ENCODE measurements around the gene CELA1. TPM values are rescaled to one million over a fixed set of nuclear protein-coding genes. Genes with fewer than 3 reads are reported as not detected.

Gene CELA1
- total RNA-seq, 1 experiment from 2014 or later, result not detected

DNA sequence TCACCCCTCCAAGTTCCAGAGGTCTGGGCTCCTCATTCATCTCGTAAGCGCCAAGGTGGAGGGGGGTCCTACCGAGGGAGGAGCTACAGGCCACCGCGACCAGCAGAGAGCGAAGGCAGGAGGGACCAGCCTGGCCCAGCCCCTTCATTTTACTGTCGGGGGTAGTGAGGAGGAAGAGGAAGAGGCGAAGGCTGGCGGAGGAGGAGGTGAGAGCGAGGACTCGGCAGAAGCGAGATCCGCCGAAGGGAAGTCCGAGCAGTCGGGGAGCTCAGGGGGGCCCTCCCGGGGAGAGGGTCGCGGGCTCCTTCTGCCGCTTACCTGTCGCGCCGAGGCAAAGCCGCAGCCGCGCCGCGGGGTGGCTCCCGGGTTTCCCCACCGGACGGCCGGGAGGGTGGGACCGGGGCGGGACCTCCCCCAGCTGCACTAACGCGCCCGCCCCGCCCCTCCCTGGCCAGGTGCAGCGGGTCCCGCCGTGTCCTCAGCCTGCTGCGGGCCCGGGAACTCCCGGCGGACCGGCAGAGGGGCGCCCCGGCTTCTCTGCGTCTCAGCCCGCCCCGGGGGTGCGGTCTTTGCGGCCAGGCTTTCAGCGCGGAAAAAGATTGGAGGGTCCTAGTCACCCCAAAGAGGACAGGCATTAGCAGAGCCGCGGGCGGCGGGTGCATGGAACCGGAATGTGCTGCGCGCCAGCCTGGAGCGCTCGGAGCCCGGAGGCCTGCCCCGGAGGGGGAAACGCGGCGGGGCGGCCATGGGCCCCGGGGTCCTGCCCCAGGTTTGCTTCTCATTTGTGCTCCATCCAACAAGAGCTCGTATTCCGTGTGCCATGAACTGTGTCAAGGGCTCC lies 45.0 kb upstream of the CELA1 start, which contains the start of gene GALNT6 (continued):
- TF ChIP-seq, protein P1, sequence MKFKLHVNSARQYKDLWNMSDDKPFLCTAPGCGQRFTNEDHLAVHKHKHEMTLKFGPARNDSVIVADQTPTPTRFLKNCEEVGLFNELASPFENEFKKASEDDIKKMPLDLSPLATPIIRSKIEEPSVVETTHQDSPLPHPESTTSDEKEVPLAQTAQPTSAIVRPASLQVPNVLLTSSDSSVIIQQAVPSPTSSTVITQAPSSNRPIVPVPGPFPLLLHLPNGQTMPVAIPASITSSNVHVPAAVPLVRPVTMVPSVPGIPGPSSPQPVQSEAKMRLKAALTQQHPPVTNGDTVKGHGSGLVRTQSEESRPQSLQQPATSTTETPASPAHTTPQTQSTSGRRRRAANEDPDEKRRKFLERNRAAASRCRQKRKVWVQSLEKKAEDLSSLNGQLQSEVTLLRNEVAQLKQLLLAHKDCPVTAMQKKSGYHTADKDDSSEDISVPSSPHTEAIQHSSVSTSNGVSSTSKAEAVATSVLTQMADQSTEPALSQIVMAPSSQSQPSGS (CRISPR knock-in tag; IDR thresholded peaks at IDR 0.05; ENCODE audit: borderline replicate concordance, low read depth), result no peak
- TF ChIP-seq TP53 (CRISPR knock-in tag; IDR thresholded peaks at IDR 0.05), result peak; percentile 69; the same call in 1 of the 2 replicates
- TF ChIP-seq, protein P2, sequence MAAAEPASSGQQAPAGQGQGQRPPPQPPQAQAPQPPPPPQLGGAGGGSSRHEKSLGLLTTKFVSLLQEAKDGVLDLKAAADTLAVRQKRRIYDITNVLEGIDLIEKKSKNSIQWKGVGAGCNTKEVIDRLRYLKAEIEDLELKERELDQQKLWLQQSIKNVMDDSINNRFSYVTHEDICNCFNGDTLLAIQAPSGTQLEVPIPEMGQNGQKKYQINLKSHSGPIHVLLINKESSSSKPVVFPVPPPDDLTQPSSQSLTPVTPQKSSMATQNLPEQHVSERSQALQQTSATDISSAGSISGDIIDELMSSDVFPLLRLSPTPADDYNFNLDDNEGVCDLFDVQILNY (CRISPR knock-in tag; IDR thresholded peaks at IDR 0.05), result peak; percentile 70; the same call in 1 of the 2 replicates
- TF ChIP-seq, protein P3, sequence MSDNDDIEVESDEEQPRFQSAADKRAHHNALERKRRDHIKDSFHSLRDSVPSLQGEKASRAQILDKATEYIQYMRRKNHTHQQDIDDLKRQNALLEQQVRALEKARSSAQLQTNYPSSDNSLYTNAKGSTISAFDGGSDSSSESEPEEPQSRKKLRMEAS (CRISPR knock-in tag; IDR thresholded peaks at IDR 0.05), result 0 out of 2 replicates have a peak, but pooled peaks have one; percentile 6
- TF ChIP-seq, protein P4, sequence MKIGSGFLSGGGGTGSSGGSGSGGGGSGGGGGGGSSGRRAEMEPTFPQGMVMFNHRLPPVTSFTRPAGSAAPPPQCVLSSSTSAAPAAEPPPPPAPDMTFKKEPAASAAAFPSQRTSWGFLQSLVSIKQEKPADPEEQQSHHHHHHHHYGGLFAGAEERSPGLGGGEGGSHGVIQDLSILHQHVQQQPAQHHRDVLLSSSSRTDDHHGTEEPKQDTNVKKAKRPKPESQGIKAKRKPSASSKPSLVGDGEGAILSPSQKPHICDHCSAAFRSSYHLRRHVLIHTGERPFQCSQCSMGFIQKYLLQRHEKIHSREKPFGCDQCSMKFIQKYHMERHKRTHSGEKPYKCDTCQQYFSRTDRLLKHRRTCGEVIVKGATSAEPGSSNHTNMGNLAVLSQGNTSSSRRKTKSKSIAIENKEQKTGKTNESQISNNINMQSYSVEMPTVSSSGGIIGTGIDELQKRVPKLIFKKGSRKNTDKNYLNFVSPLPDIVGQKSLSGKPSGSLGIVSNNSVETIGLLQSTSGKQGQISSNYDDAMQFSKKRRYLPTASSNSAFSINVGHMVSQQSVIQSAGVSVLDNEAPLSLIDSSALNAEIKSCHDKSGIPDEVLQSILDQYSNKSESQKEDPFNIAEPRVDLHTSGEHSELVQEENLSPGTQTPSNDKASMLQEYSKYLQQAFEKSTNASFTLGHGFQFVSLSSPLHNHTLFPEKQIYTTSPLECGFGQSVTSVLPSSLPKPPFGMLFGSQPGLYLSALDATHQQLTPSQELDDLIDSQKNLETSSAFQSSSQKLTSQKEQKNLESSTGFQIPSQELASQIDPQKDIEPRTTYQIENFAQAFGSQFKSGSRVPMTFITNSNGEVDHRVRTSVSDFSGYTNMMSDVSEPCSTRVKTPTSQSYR (CRISPR knock-in tag; IDR thresholded peaks at IDR 0.05), result peak; percentile 17; the same call in 1 of the 2 replicates

DNA sequence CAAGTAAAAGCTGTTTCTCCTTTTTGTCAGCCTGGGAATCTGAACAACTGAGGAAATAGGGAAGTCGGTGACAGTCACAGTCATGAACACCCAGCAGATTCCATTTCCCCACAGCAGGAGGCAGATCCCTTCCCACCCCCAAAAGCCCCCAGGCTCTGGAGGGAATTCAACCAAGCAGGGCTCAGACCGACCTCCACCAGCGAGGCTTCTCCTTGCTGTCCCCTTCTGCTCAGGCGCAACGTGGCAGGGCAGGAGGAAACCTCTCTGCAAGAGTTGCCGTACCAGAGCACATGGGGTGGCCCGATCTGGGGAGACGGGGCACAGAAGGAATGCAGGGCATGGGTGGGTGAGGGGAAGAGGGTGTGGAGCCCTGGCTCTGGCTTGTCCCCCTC lies 44.4 kb upstream of the CELA1 start:
- no peak for TF ChIP-seq NFYB (CRISPR knock-in tag; conservative IDR thresholded peaks at IDR 0.05; ENCODE audit: low read depth)
- TF ChIP-seq, protein P3 (CRISPR knock-in tag; IDR thresholded peaks at IDR 0.05), result peak; percentile 59; the same call in 1 of the 2 replicates
- no peak for TF ChIP-seq EMX1 (CRISPR knock-in tag; IDR thresholded peaks at IDR 0.05)
- peaks cover 64% of the 10 kb centered on the region for H3K4me1 Mint-ChIP-seq
- DNase-seq (ENCODE audit: low spot score), result no peak
- H3K36me3 Mint-ChIP-seq, result peaks cover 10% of the 10 kb centered on the region; the same call in 1 of the 2 replicates
- ChIA-PET CTCF (interaction anchor here (0.6 to 2.1 kb wide), 11 partner anchors 19 to 1423 kb away, joined by 3 to 9 read pairs (median 5); partner anchors contain the start of genes SLC4A8 and SMAGP), POLR2A (interaction anchor here (0.6 to 0.7 kb wide), 2 partner anchors 25 to 441 kb away, joined by 3 read pairs; no protein-coding TSS in a partner anchor)
- no peaks in the 10 kb centered on the region for H3K27me3 Mint-ChIP-seq (ENCODE audit: low read depth)
- H3K27ac Mint-ChIP-seq, result peak overlapping the region; percentile 61
- H3K9me3 Mint-ChIP-seq, result no peaks in the 10 kb centered on the region
- no peak for ATAC-seq
- peak overlapping the region; percentile 86 for H3K4me3 Mint-ChIP-seq

DNA sequence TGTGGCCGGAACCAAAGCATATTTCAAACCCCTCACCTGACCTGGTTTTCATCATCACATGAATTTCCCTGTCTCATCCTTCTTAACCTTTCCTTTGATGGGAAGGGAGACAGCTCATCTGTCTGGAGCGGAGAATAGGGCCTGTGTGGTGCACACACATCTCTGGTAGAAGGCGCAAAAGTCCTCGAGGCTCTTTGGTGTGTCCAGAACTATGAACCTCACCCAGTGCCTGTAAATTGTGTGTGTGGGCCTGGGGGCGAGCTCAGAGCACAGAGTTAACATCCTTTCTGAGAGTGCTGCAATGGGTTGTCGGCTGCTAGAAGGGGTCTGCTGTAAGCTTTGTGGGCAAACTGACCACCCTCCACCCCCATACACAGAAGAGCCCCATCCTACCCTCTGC lies 44.0 kb upstream of the CELA1 start:
- ATAC-seq (no peak), DNase-seq (ENCODE audit: low spot score) (no peak)
- H3K4me3 Mint-ChIP-seq, result peak overlapping the region; percentile 86
- ChIA-PET POLR2A (interaction anchor here (0.8 kb wide), 1 partner anchor 29 kb away, joined by 3 read pairs; no protein-coding TSS in a partner anchor), CTCF (interaction anchor here (0.7 to 2.1 kb wide), 7 partner anchors 19 to 523 kb away, joined by 3 to 9 read pairs (median 5); partner anchors contain the start of genes SLC4A8 and SMAGP)
- H3K27ac Mint-ChIP-seq, result peak overlapping the region; percentile 61; the same call in 1 of the 2 replicates
- H3K4me1 Mint-ChIP-seq, result peaks cover 59% of the 10 kb centered on the region
- H3K27me3 Mint-ChIP-seq (ENCODE audit: low read depth), result no peaks in the 10 kb centered on the region
- H3K36me3 Mint-ChIP-seq, result peaks cover 12% of the 10 kb centered on the region
- no peaks in the 10 kb centered on the region for H3K9me3 Mint-ChIP-seq
- TF ChIP-seq TCF7 (CRISPR knock-in tag; IDR thresholded peaks at IDR 0.05; ENCODE audit: low read depth) (no peak), ZNF138 (CRISPR knock-in tag; conservative IDR thresholded peaks at IDR 0.05) (no peak), ZNF423 (CRISPR knock-in tag; IDR thresholded peaks at IDR 0.05) (no peak), GRHL2 (CRISPR knock-in tag; IDR thresholded peaks at IDR 0.05; ENCODE audit: insufficient replicate concordance, severe bottlenecking) (no peak)
- TF ChIP-seq, protein P5, sequence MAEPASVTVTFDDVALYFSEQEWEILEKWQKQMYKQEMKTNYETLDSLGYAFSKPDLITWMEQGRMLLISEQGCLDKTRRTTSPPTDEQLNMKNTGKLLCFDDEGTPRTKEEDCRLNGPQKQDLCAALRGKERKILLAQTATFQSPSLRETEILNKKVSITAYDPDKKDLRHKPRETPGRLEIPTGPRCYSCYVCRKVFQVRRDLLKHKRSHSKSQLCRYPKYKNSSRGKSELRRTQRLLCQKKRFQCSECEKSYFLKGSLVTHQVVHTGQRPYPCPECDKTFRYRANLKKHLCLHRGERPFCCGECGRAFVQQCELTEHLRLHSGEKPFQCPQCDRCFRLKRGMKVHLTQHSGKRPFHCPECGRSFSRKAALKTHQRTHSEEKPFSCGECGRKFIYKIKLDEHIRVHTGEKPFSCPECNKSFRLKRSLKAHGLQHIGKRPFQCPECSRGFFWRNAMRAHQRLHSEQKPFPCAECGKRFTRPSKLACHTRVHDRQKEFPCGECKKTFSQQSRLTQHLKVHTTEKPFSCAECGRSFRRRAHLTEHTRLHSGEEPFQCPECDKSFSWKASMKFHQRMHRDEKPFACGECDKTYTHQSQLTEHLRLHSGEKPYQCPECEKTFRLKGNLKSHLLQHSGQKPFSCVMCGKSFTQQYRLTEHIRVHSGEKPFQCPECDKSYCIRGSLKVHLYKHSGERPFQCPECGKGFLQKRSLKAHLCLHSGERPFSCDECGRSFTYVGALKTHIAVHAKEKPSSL (CRISPR knock-in tag; conservative IDR thresholded peaks at IDR 0.05), result no peak
- TF ChIP-seq, protein P6, sequence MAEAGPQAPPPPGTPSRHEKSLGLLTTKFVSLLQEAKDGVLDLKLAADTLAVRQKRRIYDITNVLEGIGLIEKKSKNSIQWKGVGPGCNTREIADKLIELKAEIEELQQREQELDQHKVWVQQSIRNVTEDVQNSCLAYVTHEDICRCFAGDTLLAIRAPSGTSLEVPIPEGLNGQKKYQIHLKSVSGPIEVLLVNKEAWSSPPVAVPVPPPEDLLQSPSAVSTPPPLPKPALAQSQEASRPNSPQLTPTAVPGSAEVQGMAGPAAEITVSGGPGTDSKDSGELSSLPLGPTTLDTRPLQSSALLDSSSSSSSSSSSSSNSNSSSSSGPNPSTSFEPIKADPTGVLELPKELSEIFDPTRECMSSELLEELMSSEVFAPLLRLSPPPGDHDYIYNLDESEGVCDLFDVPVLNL (CRISPR knock-in tag; IDR thresholded peaks at IDR 0.05; ENCODE audit: borderline replicate concordance, low read depth), result no peak
- TF ChIP-seq, protein P7, sequence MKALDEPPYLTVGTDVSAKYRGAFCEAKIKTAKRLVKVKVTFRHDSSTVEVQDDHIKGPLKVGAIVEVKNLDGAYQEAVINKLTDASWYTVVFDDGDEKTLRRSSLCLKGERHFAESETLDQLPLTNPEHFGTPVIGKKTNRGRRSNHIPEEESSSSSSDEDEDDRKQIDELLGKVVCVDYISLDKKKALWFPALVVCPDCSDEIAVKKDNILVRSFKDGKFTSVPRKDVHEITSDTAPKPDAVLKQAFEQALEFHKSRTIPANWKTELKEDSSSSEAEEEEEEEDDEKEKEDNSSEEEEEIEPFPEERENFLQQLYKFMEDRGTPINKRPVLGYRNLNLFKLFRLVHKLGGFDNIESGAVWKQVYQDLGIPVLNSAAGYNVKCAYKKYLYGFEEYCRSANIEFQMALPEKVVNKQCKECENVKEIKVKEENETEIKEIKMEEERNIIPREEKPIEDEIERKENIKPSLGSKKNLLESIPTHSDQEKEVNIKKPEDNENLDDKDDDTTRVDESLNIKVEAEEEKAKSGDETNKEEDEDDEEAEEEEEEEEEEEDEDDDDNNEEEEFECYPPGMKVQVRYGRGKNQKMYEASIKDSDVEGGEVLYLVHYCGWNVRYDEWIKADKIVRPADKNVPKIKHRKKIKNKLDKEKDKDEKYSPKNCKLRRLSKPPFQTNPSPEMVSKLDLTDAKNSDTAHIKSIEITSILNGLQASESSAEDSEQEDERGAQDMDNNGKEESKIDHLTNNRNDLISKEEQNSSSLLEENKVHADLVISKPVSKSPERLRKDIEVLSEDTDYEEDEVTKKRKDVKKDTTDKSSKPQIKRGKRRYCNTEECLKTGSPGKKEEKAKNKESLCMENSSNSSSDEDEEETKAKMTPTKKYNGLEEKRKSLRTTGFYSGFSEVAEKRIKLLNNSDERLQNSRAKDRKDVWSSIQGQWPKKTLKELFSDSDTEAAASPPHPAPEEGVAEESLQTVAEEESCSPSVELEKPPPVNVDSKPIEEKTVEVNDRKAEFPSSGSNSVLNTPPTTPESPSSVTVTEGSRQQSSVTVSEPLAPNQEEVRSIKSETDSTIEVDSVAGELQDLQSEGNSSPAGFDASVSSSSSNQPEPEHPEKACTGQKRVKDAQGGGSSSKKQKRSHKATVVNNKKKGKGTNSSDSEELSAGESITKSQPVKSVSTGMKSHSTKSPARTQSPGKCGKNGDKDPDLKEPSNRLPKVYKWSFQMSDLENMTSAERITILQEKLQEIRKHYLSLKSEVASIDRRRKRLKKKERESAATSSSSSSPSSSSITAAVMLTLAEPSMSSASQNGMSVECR (CRISPR knock-in tag; IDR thresholded peaks at IDR 0.05; ENCODE audit: borderline replicate concordance), result no peak
